ENCODE measurements around the gene PPM1L.
"Not testable (repeated sequence)": the region's sequence is repeated elsewhere in the genome, so short reads cannot be mapped to it uniquely, and the experiment has no call there.

PPM1L gene

GRCh38 chr3:160935413-160936095 is 179.5 kb downstream of the PPM1L start:
- DNase-seq (ENCODE audit: low read depth): no peak

- peak; percentile 58 for DNase-seq (ENCODE audit: low read depth)
These were observed 186.0 kb downstream of the PPM1L start for GRCh38 chr3:160941885-160942494.

GRCh38 chr3:160943996-160944395 is 188.0 kb downstream of the PPM1L start:
- no peak for DNase-seq (ENCODE audit: low read depth)

- DNase-seq (ENCODE audit: low read depth): no peak
These were observed 189.3 kb downstream of the PPM1L start for GRCh38 chr3:160945336-160945735.

DNA sequence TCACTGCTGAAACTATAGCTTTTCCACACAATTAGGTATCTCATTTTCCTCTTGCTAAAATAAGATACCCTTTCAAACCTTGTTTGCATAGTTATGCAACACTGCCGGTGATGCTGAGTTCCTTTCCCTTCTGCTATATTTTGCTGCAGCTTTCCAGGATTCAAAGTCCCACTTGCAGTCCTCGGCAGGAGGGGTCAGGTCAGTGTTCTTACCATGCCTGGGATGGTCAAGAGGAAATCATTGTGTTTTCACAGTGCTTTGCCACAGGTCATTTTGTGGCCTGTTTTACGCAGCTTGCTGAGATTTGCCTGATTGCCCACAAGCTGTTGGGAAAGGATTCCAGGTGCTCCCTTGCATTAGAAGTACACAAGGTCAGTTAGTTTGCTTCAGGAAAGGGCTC is 192.2 kb downstream of the PPM1L start:
- no peak for DNase-seq (ENCODE audit: low read depth)

- DNase-seq (ENCODE audit: low read depth): no peak
These were observed 193.4 kb downstream of the PPM1L start for GRCh38 chr3:160949460-160949859.

GRCh38 chr3:160950542-160950941 is 194.5 kb downstream of the PPM1L start:
- no peak for DNase-seq (ENCODE audit: low read depth)

DNA sequence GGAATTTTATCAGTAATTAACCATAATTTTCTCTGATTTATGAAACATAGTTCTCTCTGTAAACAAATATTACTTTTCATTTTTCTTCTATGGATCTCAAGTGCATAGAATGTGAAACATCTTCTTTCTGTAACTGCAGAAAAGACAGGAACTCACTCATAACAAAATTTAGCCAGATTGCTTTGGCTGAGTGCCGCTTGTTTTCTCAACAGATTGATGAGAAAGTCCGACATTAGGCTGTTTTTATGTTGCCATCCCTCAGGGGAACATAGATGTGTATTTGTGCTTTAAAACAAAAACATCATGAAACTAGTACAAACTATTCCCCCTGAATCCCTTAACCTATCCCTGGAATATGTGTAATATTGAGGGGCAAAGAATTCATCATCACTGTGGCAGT is 194.9 kb downstream of the PPM1L start:
- DNase-seq (ENCODE audit: low read depth): no peak

- no peak for DNase-seq (ENCODE audit: low read depth)
These were observed 195.8 kb downstream of the PPM1L start for GRCh38 chr3:160951642-160952487.

DNA sequence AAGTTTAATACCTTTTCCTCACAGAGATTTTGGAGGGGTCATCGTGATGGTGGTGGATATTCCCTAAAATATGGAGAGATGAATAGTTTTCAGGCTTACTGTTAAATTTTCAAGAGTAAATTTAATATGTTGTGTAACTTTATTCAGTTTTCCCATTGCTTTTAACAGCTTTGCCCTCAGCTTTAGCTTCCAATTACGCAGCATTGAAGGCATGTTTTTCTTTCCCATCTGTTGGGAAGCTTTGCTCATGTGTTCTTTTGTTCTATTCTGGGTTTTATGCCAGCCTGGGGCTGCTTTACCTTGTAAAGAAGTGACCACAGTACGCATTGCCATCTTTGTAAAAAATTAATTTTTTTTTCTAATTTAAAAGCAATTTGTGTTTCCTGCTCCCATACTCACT is 197.7 kb downstream of the PPM1L start:
- no peak for DNase-seq (ENCODE audit: low read depth)

DNA sequence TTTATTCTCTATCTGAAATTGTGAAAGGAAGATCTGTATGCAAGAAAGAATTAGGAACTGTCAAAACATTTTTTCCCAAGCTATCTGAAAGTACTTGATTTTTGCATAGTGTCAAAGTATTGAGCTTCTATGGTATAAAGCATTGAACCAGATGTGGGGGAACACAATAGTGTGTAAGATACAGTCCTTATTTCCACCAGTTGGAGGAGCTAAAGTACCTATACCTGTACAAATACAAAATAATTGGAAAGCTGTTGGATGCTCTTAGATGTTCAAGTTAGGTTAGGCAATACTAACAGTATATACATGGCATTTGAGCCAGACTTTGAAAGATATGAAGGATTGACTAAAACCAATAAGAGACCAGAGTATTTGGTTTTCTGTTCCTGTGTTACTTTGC is 200.8 kb downstream of the PPM1L start:
- peak; percentile 31 for DNase-seq (ENCODE audit: low read depth)

GRCh38 chr3:160960568-160960967 is 204.5 kb downstream of the PPM1L start:
- no peak for DNase-seq (ENCODE audit: low read depth)

DNA sequence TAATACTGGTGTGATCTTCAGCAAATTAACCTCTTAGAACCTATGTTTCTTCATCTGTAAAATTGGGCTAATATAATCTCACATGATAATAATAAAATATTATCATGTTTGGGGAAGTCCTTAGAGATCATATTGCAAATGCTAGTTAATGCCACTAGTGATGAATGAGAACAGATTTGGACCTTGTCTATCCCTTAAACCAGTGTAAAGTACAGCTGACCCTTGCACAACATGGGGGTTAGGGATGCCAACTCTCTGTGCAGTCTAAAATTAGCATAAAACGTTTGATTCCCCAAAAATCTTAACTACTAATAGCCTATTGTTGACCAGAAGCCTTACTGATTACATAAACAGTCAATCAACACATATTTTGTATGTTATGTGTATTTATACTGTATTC is 207.9 kb downstream of the PPM1L start:
- DNase-seq (ENCODE audit: low read depth): no peak

DNA sequence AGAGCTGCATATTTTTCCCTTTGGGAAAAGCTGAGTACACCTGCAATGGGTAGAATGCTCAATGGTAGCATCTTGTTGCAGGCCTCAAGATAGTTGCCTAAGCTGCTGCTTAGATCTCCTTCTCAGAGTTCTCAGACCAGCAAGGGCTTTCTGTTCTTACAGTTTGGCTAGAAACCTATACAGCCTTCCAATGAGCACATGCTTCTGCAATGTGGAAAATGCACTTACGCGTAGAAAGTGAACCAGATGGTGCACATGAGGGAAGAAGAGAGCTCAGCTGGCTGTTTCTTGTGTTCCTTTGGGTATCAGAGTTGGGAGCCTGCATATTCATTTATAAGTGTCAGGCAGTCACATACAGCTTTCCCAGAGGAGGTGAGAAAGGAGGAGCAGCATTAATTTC is 212.7 kb downstream of the PPM1L start:
- peak; percentile 43 for DNase-seq (ENCODE audit: low read depth)

GRCh38 chr3:160973067-160973809 is 217.2 kb downstream of the PPM1L start:
- DNase-seq (ENCODE audit: low read depth): no peak

- no peak for DNase-seq (ENCODE audit: low read depth)
These were observed 221.7 kb downstream of the PPM1L start for GRCh38 chr3:160977773-160978172.

- DNase-seq (ENCODE audit: low read depth): no peak
These were observed 224.7 kb downstream of the PPM1L start for GRCh38 chr3:160980740-160981139.

DNA sequence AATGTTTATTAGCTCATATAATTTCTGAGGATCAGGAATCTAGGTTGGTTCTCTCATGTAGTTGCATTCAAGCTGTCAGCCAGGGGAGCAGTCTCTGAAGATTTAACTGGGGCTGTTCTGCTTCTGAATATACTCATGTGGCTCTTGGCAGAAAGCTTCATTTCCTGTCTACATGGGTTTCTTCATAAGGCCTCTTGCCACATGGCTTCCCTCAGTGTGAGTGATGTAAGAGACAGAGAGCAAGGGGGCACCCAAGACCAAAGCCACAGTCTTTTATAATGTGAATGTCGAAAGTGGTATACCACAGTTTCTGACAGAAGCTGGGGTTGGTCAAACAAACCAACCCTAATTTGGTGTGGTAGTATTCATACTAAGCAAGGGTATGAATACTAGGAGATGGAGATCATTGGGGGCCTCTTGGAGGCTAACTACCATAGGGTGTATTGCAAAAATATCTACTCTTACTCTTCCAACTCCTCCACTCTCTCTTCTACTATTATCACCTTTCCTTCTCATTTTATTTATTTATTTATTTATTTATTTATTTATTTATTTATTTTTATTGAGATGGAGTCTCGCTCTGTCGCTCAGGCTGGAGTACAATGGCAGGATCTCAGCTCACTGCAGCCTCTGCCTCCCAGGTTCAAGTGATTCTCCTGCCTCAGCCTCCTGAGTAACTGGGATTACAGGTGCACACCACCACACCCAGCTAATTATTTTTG is 225.3 kb downstream of the PPM1L start:
- DNase-seq (ENCODE audit: low read depth): peak; percentile 61

DNA sequence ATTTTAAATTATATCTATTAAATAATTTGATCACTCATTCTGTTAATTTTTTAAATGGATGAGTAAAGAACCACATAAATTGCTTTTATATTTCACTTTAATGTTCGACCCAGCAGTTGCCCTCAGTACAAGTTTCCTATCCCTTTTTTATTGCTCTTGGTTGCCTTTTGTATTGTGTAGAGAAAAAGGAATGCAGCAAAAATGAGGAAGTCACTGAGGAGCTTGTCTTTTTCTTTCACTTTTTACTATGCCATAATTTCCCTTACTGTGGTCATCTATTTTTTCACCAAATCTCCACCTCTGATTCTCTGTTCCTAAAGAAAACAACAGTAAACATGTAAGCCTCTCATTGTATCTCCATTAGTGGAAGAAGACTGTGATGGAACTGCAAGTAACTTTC is 226.5 kb downstream of the PPM1L start:
- no peak for DNase-seq (ENCODE audit: low read depth)

DNA sequence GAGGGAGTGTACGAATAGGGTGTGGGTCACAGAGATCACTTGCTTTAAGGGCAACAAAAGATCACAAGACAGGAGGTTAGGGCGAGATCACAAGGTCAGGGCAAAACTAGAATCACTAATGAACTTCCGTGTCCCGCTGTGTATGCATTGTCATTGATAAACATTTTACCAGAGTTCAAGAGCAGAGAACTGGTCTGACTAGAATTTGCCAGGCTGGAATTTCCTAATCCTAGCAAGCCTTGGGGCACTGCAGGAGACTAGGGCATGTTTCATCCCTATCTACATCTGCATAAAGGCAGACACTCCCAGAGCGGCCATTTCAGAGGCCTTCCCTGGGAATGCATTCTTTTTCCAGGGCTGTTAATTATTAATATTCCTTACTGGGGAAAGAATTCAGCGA is 227.9 kb downstream of the PPM1L start:
- not testable (repeated sequence) for DNase-seq (ENCODE audit: low read depth)

GRCh38 chr3:160986069-160986468 is 230.0 kb downstream of the PPM1L start:
- DNase-seq (ENCODE audit: low read depth): no peak

All from fibroblast of gingiva (primary cell).